Measurements from ENCODE around the gene FOLR3. TPM values are rescaled to one million over a fixed set of nuclear protein-coding genes. Genes with fewer than 3 reads are reported as not detected.
"Not testable (repeated sequence)": the region's sequence is repeated elsewhere in the genome, so short reads cannot be mapped to it uniquely, and the experiment has no call there.

The FOLR3 gene
- polyA plus RNA-seq, 4 donors = 1.8 to 2.7 (median 2.0) TPM

DNA sequence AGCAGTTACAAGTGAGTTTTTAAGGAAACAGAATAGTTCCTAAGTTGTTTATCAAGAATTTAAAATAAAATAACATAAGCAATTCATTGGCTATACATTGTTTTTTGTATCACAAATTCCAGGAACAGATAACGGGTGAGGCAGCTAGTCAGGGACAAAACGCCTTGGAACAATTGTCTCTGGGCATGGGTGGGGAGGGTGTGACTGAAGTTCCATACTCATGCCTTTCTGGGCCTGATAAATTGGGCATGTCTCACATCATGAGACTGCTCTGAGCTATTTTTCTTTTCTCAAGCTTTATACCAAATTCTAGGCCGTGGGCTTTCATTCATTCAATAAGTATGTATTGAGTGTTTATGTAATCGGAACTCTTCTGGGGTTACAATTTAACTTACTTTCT lies 21.6 kb downstream of the FOLR3 start:
- no peak for DNase-seq (ENCODE audit: low read depth in 4 of 4, low spot score in 3 of 4)

DNA sequence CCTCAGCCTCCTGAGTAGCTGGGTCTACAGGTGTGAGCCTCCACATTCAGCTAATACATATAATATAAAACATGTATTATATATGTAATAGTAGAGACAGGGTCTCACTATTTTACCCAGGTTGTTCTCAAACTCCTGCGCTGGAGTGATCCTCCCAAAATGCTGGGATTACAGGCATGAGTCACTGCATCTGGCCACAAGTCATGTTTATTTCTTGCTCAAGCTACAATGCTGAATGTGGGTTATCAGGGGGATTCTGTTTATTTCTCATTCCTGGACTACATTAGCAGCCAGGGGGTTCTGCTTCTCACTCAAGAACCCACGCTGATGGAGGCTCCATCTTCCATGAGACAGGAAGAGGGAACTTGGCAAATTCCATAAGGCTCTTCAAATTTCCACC lies 24.8 kb downstream of the FOLR3 start:
- no peak for DNase-seq (ENCODE audit: low read depth in 4 of 4, low spot score in 3 of 4)

DNA sequence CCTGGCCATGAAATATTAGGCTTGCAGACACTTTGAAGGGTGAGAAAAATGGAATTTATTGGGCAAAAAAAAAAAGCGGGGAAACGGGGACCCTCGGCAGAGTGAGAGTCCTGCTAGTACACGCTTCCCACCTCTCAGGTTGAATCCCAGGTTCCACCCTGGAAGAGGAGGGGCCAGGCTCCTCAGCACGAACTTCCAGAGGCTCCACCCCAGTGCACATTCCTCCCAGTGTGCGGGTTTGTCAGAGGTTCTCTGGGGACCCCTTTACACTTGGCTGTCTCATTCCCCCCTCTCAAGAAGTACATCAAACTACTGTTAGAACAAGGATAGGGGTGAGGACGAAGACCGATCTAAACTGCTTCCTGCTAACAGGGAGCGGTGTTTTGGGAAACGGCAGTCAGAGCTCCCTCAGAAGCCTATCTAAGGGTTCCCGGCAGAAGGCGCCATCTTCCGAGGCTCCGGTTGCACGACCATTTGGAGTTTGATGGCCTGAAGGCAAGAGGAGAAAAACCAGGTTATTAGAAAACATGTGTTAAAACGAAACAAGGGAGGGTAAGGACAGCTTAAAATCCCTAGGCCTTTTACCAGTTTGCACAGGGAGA lies 27.5 kb downstream of the FOLR3 start:
- no peak for DNase-seq (ENCODE audit: low read depth in 4 of 4, low spot score in 3 of 4)

DNA sequence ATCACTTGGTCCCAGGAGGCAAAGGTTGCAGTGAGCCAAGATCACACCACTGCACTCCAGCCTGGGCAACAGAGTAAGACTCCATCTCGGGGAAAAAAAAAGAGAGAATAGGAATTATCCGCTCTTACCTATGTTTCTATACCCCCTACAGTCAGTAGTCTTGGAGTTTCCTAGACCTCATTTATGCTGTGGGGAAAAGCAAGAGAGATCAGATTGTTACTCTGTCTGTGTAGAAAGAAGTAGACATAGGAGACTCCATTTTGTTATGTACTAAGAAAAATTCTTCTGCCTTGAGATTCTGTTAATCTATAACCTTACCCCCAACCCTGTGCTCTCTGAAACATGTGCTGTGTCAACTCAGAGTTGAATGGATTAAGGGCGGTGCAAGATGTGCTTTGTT lies 28.7 kb downstream of the FOLR3 start:
- not testable (repeated sequence) for DNase-seq (ENCODE audit: low read depth in 4 of 4, low spot score in 3 of 4)

DNA sequence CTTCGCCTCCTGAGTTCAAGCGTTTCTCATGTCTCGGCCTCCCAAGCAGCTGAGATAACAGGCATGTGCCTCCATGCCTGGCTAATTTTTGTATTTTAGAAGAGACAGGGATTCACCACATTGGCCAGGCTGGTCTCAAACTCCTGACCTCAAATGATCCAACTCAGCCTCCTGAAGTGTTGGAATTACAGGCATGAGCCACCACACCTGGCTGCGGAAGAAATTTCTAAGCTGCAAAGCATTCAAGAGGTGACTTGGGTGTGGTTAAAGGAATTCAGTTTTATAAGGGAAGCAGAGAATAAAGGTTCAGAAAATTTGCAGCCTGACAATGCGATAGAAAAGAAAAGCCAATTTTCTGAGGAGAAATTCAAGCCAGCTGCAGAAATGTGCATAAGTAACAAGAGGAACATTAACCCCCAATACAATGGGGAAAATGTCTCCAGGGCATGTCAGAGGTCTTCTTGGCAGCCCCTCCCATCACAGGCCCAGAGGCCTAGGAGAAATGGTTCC lies 33.6 kb downstream of the FOLR3 start:
- not testable (repeated sequence) for DNase-seq (ENCODE audit: low read depth in 4 of 4, low spot score in 3 of 4)

DNA sequence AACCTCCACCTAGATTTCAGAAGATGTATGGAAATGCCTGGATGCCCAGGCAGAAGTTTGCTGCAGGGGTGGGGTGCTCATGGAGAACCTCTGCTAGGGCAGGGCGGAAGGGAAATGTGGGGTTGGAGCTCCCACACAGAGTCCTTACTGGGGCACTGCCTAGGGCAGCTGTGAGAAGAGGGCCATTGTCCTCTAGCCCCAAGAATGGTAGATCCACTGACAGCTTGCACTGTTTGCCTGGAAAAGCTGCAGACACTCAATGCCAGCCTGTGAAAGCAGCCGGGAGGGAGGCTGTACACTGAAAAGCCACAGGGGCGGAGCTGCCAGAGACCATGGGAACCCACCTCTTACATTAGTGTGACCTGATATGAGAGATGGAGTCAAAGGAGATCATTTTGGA lies 34.2 kb downstream of the FOLR3 start:
- not testable (repeated sequence) for DNase-seq (ENCODE audit: low read depth in 4 of 4, low spot score in 3 of 4)

DNA sequence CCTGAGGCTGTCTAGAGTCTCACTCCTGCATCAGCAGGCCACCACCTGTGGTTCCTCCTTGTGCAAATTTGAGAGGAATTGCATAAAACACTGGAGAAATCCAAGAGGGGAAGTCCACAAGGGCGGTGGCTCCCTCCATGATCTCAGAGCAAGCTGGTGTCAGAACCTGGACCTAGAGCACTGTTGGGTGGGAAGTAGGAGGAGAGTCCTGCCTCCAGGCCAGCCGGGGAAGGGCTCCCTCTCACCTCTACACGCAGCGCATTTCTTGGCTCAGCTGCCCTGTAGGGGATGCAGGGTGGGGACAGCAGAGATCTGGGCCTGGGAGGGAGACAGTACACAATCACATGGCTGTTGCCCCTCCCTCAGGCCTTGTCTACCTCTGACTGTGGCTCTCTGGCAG lies 36.5 kb downstream of the FOLR3 start:
- DNase-seq (ENCODE audit: low read depth in 4 of 4, low spot score in 3 of 4) = not testable (repeated sequence)

DNA sequence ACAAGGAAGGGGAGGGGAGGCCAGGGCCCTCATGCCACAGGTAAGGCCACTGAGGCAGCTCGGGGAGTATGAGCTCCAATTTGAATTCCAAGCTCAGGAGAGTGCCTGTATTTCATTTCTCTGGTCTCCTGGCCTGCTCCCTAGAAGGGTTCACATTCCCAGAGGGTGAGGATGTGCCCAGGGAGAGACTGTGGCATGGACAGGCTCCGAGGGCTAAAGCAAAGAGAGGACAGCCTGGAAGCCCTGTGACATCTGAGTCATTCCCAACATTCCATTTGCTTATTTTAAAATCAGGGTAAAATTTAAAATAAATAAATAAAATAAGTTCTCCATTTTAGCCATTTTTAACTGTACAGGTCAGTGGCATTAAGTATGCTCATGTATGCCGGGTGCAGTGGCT lies 37.8 kb downstream of the FOLR3 start:
- DNase-seq (ENCODE audit: low read depth in 4 of 4, low spot score in 3 of 4) = no peak

DNA sequence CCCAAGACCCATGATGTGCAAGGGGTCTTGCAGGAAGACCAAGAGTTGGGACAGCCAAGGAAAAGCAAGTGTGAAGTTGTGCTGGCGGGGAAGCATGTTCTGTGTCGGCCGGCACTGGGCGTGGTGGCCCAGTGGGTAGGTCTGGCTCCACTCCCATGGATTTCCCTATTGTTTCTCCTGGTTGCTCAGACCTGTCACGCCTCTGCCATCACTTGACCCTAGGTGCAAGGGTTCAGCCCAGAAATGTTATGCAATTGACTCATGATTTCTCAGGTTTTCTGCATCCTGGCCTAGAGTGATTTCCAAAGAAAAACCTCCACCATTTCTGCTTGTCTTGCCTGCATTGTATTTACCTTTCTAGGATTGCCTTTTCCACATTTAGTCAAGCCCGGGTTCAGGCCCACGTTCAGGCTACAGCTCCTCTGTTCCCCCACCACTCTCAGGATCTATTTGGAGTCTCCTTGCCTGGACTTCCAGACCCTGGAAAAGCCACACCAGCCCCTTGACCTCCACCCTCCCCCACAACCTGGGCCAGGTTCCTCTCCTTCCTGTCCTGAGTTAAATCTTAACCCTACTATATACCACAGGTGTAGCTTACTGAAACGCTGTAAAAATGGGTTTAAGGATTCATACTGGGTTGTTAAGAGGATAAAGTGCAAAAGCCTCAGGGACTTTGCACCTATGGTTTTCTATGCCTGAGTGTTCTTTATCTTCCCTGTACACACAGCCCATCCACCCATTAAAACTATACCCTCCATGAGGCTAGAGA lies 39.0 kb downstream of the FOLR3 start:
- no peak for DNase-seq (ENCODE audit: low read depth in 4 of 4, low spot score in 3 of 4)

DNA sequence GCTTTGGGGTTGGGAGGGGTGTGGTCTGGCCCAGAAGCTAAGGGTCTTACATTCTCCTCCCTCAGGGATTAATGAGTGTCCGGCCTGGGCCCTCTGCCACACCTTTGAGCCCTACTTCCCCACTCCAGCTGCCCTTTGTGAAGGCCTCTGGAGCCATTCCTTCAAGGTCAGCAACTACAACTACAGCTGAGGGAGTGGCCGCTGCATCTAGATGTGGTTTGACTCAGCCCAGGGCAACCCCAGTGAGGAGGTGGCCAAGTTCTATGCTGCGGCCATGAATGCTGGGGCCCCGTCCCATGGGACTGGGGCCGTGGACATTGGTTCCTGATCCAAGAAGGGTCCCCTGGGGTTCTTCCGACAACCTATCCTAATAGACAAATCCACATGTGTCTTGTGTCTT lies 42.1 kb downstream of the FOLR3 start:
- DNase-seq (ENCODE audit: low read depth in 4 of 4, low spot score in 3 of 4) = no peak

DNA sequence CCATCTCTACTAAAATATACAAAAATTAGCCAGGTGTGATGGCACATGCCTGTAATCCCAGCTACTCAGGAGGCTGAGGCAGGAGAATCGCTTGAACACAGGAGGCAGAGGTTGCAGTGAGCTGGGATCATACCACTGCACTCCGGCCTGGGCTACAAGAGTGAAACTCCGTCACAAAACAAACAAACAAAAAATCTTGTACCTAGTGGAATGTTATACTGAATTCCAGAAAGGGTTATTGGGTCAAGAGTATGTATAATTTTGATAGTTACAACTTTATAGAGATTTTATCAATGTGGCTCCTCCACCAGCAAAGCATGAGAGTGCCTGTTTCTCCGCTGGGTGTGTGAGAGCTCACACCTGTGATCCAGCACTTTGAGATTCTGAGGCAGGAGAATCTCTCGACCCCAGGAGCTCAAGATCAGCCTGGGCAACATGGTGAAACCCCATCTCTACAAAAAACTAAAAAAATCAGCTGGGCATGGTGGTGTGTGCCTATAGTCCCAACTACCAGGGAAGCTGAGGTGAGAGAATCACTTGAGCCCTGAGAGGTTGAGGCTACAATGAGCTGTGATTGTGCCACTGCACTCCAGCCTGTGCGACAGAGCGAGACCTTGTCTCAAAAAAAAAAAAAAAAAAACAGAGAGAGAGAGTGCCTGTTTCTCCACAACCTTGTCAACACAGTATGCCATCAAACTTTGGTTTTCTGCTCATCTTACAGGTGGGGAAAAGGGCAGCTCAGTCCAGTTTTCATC lies 43.7 kb downstream of the FOLR3 start:
- DNase-seq (ENCODE audit: low read depth in 4 of 4, low spot score in 3 of 4) = no peak

DNA sequence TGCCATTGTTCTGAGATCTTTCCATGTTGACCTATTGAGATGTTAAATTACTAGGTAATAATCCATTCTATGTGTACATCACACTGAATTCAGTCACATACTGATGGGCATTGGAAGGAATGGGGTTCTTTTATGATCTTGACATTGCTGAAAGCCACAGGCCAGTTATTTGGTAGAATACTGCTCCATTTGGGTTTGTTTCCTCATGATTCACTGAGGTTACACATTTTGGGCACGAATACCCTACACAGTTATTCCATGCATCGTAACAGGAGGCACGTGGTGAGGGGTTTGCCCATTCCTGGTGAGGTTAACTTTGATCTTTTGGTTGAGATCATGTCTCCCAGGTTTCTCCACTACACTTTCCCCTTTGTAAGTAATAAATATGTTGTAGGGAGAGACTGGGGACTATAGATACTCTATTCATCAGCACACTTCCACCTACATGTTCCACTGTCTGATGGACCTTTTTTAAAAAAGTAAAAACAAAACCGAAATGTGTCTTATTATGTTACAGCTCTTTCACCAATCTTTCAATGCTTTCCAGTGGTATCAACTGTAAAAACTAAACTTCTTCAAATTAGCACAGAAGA lies 44.4 kb downstream of the FOLR3 start:
- DNase-seq (ENCODE audit: low read depth in 4 of 4, low spot score in 3 of 4) = no peak

DNA sequence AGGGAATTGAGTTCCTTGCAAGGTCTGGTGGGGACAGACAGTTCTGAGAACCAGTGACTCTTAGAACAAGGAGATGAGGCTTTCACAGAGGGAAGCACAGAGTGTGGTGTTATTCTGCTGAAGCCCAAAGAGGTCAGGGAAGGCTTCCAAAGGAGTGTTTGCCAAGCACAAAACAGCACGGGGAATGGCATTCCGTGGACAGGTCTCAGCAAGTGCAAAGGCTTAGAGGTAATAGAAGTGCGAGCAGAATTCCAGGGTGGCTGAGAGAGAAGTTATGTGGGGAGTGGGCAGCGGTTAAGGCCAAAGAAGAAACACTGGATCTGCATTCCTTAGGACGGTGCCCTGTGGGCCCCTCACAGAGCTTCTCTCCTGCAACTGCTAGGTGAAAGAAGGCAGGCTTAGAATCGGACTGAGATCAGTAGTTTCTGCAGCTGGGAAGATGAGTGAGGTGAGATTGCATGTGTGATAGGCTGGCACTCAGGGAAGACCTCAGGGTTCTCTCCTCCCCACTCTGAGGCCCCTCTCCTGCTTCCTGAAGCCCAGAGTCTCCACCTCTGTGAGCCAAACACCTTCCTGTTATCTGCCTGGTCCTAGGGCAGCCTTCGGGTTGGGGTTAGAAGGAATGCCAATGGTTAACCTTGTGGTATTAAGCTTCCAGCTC lies 45.5 kb downstream of the FOLR3 start:
- not testable (repeated sequence) for DNase-seq (ENCODE audit: low read depth in 4 of 4, low spot score in 3 of 4)

DNA sequence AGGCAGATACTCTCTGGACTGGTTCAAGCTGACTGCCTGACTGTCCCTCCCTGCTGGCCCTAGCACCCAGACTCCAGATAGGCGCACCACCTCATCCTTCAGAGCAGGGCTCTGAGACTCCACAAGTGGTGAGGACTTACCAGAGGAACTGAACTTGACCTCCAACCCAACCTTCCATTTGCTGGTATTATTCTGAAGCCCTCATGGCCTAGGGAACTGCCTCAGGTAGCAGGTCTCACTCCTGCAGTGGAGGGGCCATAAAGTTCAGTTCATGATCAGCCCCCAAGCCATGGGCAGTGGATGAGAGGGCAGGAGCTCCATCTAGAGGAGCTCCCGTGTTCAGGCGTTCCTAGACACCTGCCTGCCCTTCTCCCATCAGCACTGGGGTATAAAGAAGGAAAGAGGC lies 46.0 kb downstream of the FOLR3 start:
- DNase-seq (ENCODE audit: low read depth in 4 of 4, low spot score in 3 of 4) = not testable (repeated sequence)

DNA sequence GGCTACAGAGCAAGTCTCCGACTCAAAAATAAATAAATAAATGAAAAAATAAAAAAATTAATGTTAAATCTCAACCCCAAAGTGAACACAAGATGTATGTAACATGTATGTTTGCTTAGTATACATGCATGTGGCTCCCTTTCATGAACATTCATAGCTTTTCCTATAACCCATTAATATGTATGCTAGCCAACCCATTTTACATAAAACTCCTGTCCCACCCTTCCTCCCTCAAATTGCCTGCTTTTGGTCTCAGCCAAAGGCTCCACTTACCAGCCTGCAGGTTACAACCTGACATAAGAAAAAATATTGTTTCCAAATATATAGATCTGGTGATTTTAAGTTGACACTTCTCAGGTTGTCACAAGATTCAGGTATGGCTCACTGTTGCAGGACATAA lies 52.7 kb downstream of the FOLR3 start:
- DNase-seq (ENCODE audit: low read depth in 4 of 4, low spot score in 3 of 4) = no peak

Other genes with a start within 250 kb of the FOLR3 start
- 1 to 10 TPM; 4.9 to 7.1 (median 6.6) TPM for gene XNDC1N, start 207.1 kb upstream of the FOLR3 start, polyA plus RNA-seq (ENCODE audit: insufficient read length in 4 of 4)
- gene RNF121, start 206.7 kb upstream of the FOLR3 start, polyA plus RNA-seq (ENCODE audit: insufficient read length in 4 of 4) = 10 to 100 TPM; 38.7 to 42.7 (median 39.6) TPM
- gene IL18BP, start 136.8 kb upstream of the FOLR3 start, polyA plus RNA-seq (ENCODE audit: insufficient read length in 4 of 4) = 1 to 10 TPM; 7.8 to 9.9 (median 9.2) TPM
- gene NUMA1, start 55.2 kb upstream of the FOLR3 start, polyA plus RNA-seq (ENCODE audit: insufficient read length in 4 of 4) = 100 to 1,000 TPM; 253 to 272 (median 263) TPM
- 10 to 100 TPM; 20.1 to 26.2 (median 22.6) TPM for gene LRRC51, start 54.9 kb upstream of the FOLR3 start, polyA plus RNA-seq (ENCODE audit: insufficient read length in 4 of 4)
- gene LAMTOR1, start 32.4 kb upstream of the FOLR3 start, polyA plus RNA-seq (ENCODE audit: insufficient read length in 4 of 4) = 100 to 1,000 TPM; 111 to 121 (median 114) TPM
- gene TOMT, start 29.8 kb upstream of the FOLR3 start, polyA plus RNA-seq (ENCODE audit: insufficient read length in 4 of 4) = not detected
- 10 to 100 TPM; 47.2 to 56.9 (median 53.0) TPM for gene ANAPC15, start 23.0 kb upstream of the FOLR3 start, polyA plus RNA-seq (ENCODE audit: insufficient read length in 4 of 4)
- 10 to 100 TPM; 44.9 to 64.6 (median 53.2) TPM for gene FOLR1, start 56.4 kb downstream of the FOLR3 start, polyA plus RNA-seq (ENCODE audit: insufficient read length in 4 of 4)
- gene FOLR2, start 81.1 kb downstream of the FOLR3 start, polyA plus RNA-seq (ENCODE audit: insufficient read length in 4 of 4) = 10 to 100 TPM in 3 of 4 donors, 1 to 10 TPM in 1; 9.6 to 11.7 (median 11.2) TPM
- 100 to 1,000 TPM; 131 to 171 (median 145) TPM for gene INPPL1, start 89.0 kb downstream of the FOLR3 start, polyA plus RNA-seq (ENCODE audit: insufficient read length in 4 of 4)
- under 1 TPM in 1 of 4 donors, not detected in 3; 0.49 TPM for gene PHOX2A, start 108.5 kb downstream of the FOLR3 start, polyA plus RNA-seq (ENCODE audit: insufficient read length in 4 of 4)